Measurements from ENCODE around the gene ADD1. TPM values are rescaled to one million over a fixed set of nuclear protein-coding genes. Genes with fewer than 3 reads are reported as not detected.

ADD1 gene
- total and polyA plus RNA-seq, 2 of the 13 experiments (the other 11 are each of a cell fraction or from before 2014, with no cell fraction given), result 73.9 to 122 TPM

DNA sequence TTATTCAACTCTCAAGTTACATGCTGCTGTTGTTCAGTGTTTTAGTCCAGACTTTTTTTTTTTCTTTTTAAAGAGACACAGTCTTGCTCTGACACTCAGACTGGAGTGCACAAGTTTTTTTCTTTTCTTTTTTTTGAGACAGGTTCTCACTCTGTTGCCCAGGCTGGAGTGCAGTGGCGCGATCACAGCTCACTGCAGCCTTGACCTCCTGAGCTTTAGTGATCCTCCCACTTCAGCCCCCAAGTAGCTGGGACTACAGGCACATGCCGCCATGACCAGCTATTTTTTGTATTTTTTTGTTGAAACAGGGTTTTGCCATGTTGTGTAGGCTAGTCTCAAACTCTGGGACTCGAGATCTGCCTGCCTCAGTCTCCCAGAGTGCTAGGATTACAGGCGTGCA is 11.9 kb downstream of the ADD1 start (continued):
- peak; percentile 82 for TF ChIP-seq PATZ1 (CRISPR knock-in tag; IDR thresholded peaks at IDR 0.05)
- no peak for TF ChIP-seq ZNF572 (CRISPR knock-in tag; IDR thresholded peaks at IDR 0.05)
- TF ChIP-seq, protein P1, sequence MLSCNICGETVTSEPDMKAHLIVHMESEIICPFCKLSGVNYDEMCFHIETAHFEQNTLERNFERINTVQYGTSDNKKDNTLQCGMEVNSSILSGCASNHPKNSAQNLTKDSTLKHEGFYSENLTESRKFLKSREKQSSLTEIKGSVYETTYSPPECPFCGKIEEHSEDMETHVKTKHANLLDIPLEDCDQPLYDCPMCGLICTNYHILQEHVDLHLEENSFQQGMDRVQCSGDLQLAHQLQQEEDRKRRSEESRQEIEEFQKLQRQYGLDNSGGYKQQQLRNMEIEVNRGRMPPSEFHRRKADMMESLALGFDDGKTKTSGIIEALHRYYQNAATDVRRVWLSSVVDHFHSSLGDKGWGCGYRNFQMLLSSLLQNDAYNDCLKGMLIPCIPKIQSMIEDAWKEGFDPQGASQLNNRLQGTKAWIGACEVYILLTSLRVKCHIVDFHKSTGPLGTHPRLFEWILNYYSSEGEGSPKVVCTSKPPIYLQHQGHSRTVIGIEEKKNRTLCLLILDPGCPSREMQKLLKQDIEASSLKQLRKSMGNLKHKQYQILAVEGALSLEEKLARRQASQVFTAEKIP (CRISPR knock-in tag; IDR thresholded peaks at IDR 0.05; ENCODE audit: borderline replicate concordance), result no peak
- no peak for TF ChIP-seq ZC3H13 (CRISPR knock-in tag; IDR thresholded peaks at IDR 0.05)
- peak; percentile 75 for TF ChIP-seq ARID5B (CRISPR knock-in tag; IDR thresholded peaks at IDR 0.05)
- 0 out of 2 replicates have a peak, but pooled peaks have one; percentile 20 for TF ChIP-seq POGZ (CRISPR knock-in tag; IDR thresholded peaks at IDR 0.05)
- peak; percentile 47 for TF ChIP-seq ZMYM4 (CRISPR knock-in tag; IDR thresholded peaks at IDR 0.05)
- no peak for TF ChIP-seq NBN (conservative IDR thresholded peaks at IDR 0.05)
- TF ChIP-seq NCOA2 (CRISPR knock-in tag; IDR thresholded peaks at IDR 0.05), result peak; percentile 61
- TF ChIP-seq KDM1A (CRISPR knock-in tag; IDR thresholded peaks at IDR 0.05), result no peak
- peak; percentile 48; the same call in 1 of the 2 replicates for TF ChIP-seq RXRA (CRISPR knock-in tag; IDR thresholded peaks at IDR 0.05)
- TF ChIP-seq, protein P2, sequence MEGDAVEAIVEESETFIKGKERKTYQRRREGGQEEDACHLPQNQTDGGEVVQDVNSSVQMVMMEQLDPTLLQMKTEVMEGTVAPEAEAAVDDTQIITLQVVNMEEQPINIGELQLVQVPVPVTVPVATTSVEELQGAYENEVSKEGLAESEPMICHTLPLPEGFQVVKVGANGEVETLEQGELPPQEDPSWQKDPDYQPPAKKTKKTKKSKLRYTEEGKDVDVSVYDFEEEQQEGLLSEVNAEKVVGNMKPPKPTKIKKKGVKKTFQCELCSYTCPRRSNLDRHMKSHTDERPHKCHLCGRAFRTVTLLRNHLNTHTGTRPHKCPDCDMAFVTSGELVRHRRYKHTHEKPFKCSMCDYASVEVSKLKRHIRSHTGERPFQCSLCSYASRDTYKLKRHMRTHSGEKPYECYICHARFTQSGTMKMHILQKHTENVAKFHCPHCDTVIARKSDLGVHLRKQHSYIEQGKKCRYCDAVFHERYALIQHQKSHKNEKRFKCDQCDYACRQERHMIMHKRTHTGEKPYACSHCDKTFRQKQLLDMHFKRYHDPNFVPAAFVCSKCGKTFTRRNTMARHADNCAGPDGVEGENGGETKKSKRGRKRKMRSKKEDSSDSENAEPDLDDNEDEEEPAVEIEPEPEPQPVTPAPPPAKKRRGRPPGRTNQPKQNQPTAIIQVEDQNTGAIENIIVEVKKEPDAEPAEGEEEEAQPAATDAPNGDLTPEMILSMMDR (CRISPR knock-in tag; IDR thresholded peaks at IDR 0.05), result no peak
- peak; percentile 84 for TF ChIP-seq SP5 (CRISPR knock-in tag; IDR thresholded peaks at IDR 0.05; ENCODE audit: borderline replicate concordance, low read depth)
- TF ChIP-seq ZNF605 (CRISPR knock-in tag; IDR thresholded peaks at IDR 0.05), result no peak
- no peak for TF ChIP-seq ZNF879 (CRISPR knock-in tag; IDR thresholded peaks at IDR 0.05)
- no peak for TF ChIP-seq NFE2L1 (CRISPR knock-in tag; IDR thresholded peaks at IDR 0.05; ENCODE audit: borderline replicate concordance)
- TF ChIP-seq ZKSCAN8 (CRISPR knock-in tag; IDR thresholded peaks at IDR 0.05; ENCODE audit: borderline replicate concordance), result no peak
- 0 out of 2 replicates have a peak, but pooled peaks have one; percentile 71 for TF ChIP-seq KAT7 (CRISPR knock-in tag; IDR thresholded peaks at IDR 0.05; ENCODE audit: borderline replicate concordance)
- 0 out of 2 replicates have a peak, but pooled peaks have one; percentile 27 for TF ChIP-seq TFDP2 (CRISPR knock-in tag; IDR thresholded peaks at IDR 0.05)
- no peak for TF ChIP-seq ZNF788 (CRISPR knock-in tag; IDR thresholded peaks at IDR 0.05; ENCODE audit: borderline replicate concordance)
